K562 (cell line): ENCODE measurements around the gene CSE1L. TPM values are rescaled to one million over a fixed set of nuclear protein-coding genes. Genes with fewer than 3 reads are reported as not detected.

Experiments used
- ASH1L ChIP-seq: fragments of 450-650 bp; IDR thresholded peaks from 2 replicates; pipeline ENCODE4 v1.6.1; 2018; ENCODE audit warnings: borderline replicate concordance, mild to moderate bottlenecking, low read depth; ENCODE audit not compliant: partially characterized antibody
- BHLHE40 ChIP-seq: IDR thresholded peaks from 2 replicates; pipeline ENCODE4 v1.6.1; 2011; ENCODE audit warnings: low read length, improper control_type of control experiment
- HDAC1 ChIP-seq, 2 experiments: fragments of 450-650 bp; IDR thresholded peaks; 2 replicates each; pipeline ENCODE4 v1.6.1; 2016 to 2017; ENCODE audit warnings: inconsistent platforms in 1 of 2, mild to moderate bottlenecking in 1 of 2, moderate library complexity in 1 of 2
- JUN ChIP-seq, 2 experiments: sonication (generic) in 1 of 2; formaldehyde crosslinking in 1 of 2; IDR thresholded peaks; 2 replicates each; pipeline versions ENCODE4 v1.6.1 to v1.8.0; 2012 to 2022; ENCODE audit warnings: borderline replicate concordance in 2 of 2, mild to moderate bottlenecking in 2 of 2, improper control_type of control experiment in 1 of 2, low read depth in 1 of 2, low read length in 1 of 2, missing genetic modification reagents in 1 of 2
- LEF1 ChIP-seq: fragments of 450-650 bp; IDR thresholded peaks from 2 replicates; pipeline ENCODE4 v1.6.1; 2016; ENCODE audit warnings: mild to moderate bottlenecking
- MAZ ChIP-seq, 2 experiments: fragments of 450-650 bp in 1 of 2; sonication (generic) in 1 of 2; formaldehyde crosslinking; IDR thresholded peaks in 1 of 2; conservative IDR thresholded peaks in 1 of 2; 2 replicates each; pipeline versions ENCODE4 v1.4.0 to v1.5.0; 2020; ENCODE audit warnings: mild to moderate bottlenecking in 1 of 2, missing genetic modification reagents in 1 of 2
- NCOA2 ChIP-seq, 2 experiments: fragments of 450-650 bp; IDR thresholded peaks; 2 replicates each; pipeline ENCODE4 v1.6.1; 2018; ENCODE audit warnings: mild to moderate bottlenecking in 2 of 2, moderate library complexity in 1 of 2; ENCODE audit not compliant: partially characterized antibody in 2 of 2
- POLR2H ChIP-seq: IDR thresholded peaks from 2 replicates; pipeline ENCODE4 v1.6.1; 2016; ENCODE audit warnings: missing genetic modification characterization, low read depth, mild to moderate bottlenecking, control low read depth, missing compliant biosample characterization, moderate library complexity
- PRMT5 ChIP-seq: sonication (generic); formaldehyde crosslinking; IDR thresholded peaks from 2 replicates; pipeline ENCODE4 v1.5.0; 2020; ENCODE audit warnings: missing genetic modification reagents
- PRPF4 ChIP-seq: fragments of 200-400 bp; formaldehyde crosslinking; IDR thresholded peaks from one replicate; pipeline ENCODE4 v1.6.1; 2017; ENCODE audit warnings: low read length, low read depth, mild to moderate bottlenecking; ENCODE audit not compliant: insufficient read depth, poor library complexity, severe bottlenecking
- RAD21 ChIP-seq, 2 experiments: fragments of 250-450 bp in 1 of 2; fragments of 450-650 bp in 1 of 2; sonication (Bioruptor Pico) in 1 of 2; formaldehyde crosslinking in 1 of 2; IDR thresholded peaks in 1 of 2; conservative IDR thresholded peaks in 1 of 2; 2 replicates each; pipeline versions ENCODE4 v1.4.0 to v1.8.0; 2020 to 2022; ENCODE audit warnings: mild to moderate bottlenecking in 2 of 2, moderate library complexity in 1 of 2
- RNF2 ChIP-seq: sonication (generic); IDR thresholded peaks from 2 replicates; pipeline ENCODE4 v1.6.1; 2016
- SAFB ChIP-seq: fragments of 200-400 bp; formaldehyde crosslinking; IDR thresholded peaks from 2 replicates; pipeline ENCODE4 v1.6.1; 2017; ENCODE audit warnings: low read depth, low read length, borderline replicate concordance
- SMC3 ChIP-seq: conservative IDR thresholded peaks from 2 replicates; pipeline ENCODE4 v1.6.1; 2011; ENCODE audit warnings: low read depth, low read length, improper control_type of control experiment; ENCODE audit not compliant: insufficient read depth
- TAF7 ChIP-seq: fragments of 450-650 bp; IDR thresholded peaks from 2 replicates; pipeline ENCODE4 v1.6.1; 2016; ENCODE audit warnings: missing genetic modification characterization, missing compliant biosample characterization
- ZNF133 ChIP-seq: fragments of 250-450 bp; sonication (Bioruptor Pico); IDR thresholded peaks from 2 replicates; pipeline ENCODE4 v1.4.0; 2020; ENCODE audit warnings: mild to moderate bottlenecking
- ZNF217 ChIP-seq: sonication (generic); formaldehyde crosslinking; IDR thresholded peaks from 2 replicates; pipeline ENCODE4 v1.8.0; 2022; ENCODE audit warnings: mild to moderate bottlenecking, missing genetic modification reagents
- ZNF707 ChIP-seq: fragments of 250-450 bp; sonication (Bioruptor Pico); conservative IDR thresholded peaks from 2 replicates; pipeline ENCODE4 v1.8.0; 2022; ENCODE audit warnings: inconsistent platforms, mild to moderate bottlenecking, moderate library complexity
- polyA plus RNA-seq, 8 experiments: library from polyadenylated mRNA; depleted of rRNA in 4 of 8; stranded (reverse) in 5 of 8; unstranded in 3 of 8; fragments of >200 nt; fragmentation: Nextera tagmentation in 2 of 8; fragmentation: Illumina TruSeq in 1 of 8; extraction: Ambion mirVana in 2 of 8; extraction: Trizol in 1 of 8; gene quantifications; 2 replicates each; pipeline versions ENCODE4 v1.2.1 to v1.2.3, GENCODE V29; 2011 to 2014; ENCODE audit warnings: inconsistent platforms in 1 of 8, missing spikeins in 1 of 8
- total RNA-seq, 7 experiments: library from RNA; depleted of rRNA in 6 of 7; stranded (reverse); fragments of >200 nt in 6 of 7; fragmentation: Illumina TruSeq in 2 of 7; extraction: Trizol in 2 of 7; gene quantifications; 2 replicates each; pipeline versions ENCODE4 v1.2.1 to v1.2.3, GENCODE V29; 2011 to 2021; ENCODE audit warnings: low replicate concordance in 1 of 7
- TF ChIP-seq, protein P1 (sequence below), 2 experiments: fragments of 200-800 bp in 1 of 2; sonication (Bioruptor generic) in 1 of 2; sonication (generic) in 1 of 2; formaldehyde crosslinking in 1 of 2; IDR thresholded peaks in 1 of 2; conservative IDR thresholded peaks in 1 of 2; 2 replicates each; pipeline versions ENCODE4 v1.5.0 to v1.6.1; 2016 to 2020; ENCODE audit warnings: missing compliant biosample characterization in 1 of 2, missing genetic modification characterization in 1 of 2, missing genetic modification reagents in 1 of 2
- TF ChIP-seq, protein P2 (sequence below), 3 experiments: IDR thresholded peaks in 2 of 3; conservative IDR thresholded peaks in 1 of 3; 2 replicates each; pipeline ENCODE4 v1.5.1; 2011 to 2012; ENCODE audit warnings: low read length in 3 of 3, mild to moderate bottlenecking in 3 of 3, control low read depth in 2 of 3, improper control_type of control experiment in 1 of 3, inconsistent platforms in 1 of 3, low read depth in 1 of 3, mixed read lengths in 1 of 3, moderate library complexity in 1 of 3; ENCODE audit not compliant: insufficient read depth in 2 of 3
- TF ChIP-seq, protein P3 (sequence below): fragments of 250-450 bp; sonication (Bioruptor Pico); IDR thresholded peaks from 2 replicates; pipeline ENCODE4 v1.4.0; 2020; ENCODE audit warnings: mild to moderate bottlenecking, moderate library complexity, borderline replicate concordance

CSE1L gene
- total and polyA plus RNA-seq, 9 of the 15 experiments (the other 6 are each of a cell fraction or from before 2014, with no cell fraction given): 138 to 280 (median 209) TPM

DNA sequence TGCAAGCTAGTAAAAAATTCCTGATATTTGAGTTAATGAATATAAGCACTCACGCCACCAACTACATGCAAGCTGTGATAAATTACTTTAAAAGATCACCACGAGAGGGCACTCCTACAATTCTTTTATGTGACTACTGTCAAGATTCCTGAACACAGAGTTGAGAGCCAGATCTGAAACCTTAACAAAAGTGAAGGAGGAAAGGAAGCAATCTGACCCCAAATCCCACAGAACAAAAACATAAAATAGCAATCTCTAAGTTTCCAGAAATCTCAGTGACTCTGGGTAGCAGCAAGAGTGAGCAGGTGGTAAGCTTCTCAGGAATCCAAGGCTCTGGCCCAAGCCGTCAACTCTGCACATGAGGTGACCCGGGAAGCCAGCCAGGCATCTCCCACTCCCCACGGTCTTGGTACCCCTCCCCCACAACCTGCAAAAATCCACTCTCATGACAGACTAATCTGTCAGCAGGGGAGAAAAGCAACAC is 86.9 kb downstream of the CSE1L start (continued):
- TF ChIP-seq POLR2H (no peak), RAD21 (CRISPR knock-in tag; conservative IDR thresholded peaks at IDR 0.05 in 1 of 2, IDR thresholded peaks at IDR 0.05 in 1 of 2) (peak; percentile 52 to 76), NCOA2 (IDR thresholded peaks at IDR 0.05; ENCODE audit: partially characterized antibody in 2 of 2) (no peak), HDAC1 (IDR thresholded peaks at IDR 0.05) (peak in 1 of 2 experiments; percentile 45; a peak in 2 of 4 replicates), SMC3 (0 out of 2 replicates have a peak, but pooled peaks have one; percentile 37), MAZ (CRISPR knock-in tag; conservative IDR thresholded peaks at IDR 0.05 in 1 of 2, IDR thresholded peaks at IDR 0.05 in 1 of 2) (no peak), PRMT5 (CRISPR knock-in tag) (no peak), TAF7 (tag) (no peak), RNF2 (no peak), JUN (IDR thresholded peaks at IDR 0.05; ENCODE audit: borderline replicate concordance, low read depth, low read length) (no peak), JUN (CRISPR knock-in tag; IDR thresholded peaks at IDR 0.05; ENCODE audit: borderline replicate concordance) (no peak), LEF1 (no peak), ZNF133 (CRISPR knock-in tag) (no peak), SAFB (no peak), ASH1L (no peak), PRPF4 (no peak), BHLHE40 (no peak), ZNF707 (CRISPR knock-in tag) (no peak), ZNF217 (CRISPR knock-in tag) (no peak)
- TF ChIP-seq, protein P1, sequence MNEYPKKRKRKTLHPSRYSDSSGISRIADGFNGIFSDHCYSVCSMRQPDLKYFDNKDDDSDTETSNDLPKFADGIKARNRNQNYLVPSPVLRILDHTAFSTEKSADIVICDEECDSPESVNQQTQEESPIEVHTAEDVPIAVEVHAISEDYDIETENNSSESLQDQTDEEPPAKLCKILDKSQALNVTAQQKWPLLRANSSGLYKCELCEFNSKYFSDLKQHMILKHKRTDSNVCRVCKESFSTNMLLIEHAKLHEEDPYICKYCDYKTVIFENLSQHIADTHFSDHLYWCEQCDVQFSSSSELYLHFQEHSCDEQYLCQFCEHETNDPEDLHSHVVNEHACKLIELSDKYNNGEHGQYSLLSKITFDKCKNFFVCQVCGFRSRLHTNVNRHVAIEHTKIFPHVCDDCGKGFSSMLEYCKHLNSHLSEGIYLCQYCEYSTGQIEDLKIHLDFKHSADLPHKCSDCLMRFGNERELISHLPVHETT (CRISPR knock-in tag; conservative IDR thresholded peaks at IDR 0.05 in 1 of 2, IDR thresholded peaks at IDR 0.05 in 1 of 2): no peak
- TF ChIP-seq, protein P2, sequence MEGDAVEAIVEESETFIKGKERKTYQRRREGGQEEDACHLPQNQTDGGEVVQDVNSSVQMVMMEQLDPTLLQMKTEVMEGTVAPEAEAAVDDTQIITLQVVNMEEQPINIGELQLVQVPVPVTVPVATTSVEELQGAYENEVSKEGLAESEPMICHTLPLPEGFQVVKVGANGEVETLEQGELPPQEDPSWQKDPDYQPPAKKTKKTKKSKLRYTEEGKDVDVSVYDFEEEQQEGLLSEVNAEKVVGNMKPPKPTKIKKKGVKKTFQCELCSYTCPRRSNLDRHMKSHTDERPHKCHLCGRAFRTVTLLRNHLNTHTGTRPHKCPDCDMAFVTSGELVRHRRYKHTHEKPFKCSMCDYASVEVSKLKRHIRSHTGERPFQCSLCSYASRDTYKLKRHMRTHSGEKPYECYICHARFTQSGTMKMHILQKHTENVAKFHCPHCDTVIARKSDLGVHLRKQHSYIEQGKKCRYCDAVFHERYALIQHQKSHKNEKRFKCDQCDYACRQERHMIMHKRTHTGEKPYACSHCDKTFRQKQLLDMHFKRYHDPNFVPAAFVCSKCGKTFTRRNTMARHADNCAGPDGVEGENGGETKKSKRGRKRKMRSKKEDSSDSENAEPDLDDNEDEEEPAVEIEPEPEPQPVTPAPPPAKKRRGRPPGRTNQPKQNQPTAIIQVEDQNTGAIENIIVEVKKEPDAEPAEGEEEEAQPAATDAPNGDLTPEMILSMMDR (IDR thresholded peaks at IDR 0.05 in 2 of 3, conservative IDR thresholded peaks at IDR 0.05 in 1 of 3; ENCODE audit: insufficient read depth in 2 of 3, low read depth in 1 of 3, low read length in 3 of 3): peak; percentile 52 to 70 (median 52); a peak in 5 of 6 replicates
- TF ChIP-seq, protein P3, sequence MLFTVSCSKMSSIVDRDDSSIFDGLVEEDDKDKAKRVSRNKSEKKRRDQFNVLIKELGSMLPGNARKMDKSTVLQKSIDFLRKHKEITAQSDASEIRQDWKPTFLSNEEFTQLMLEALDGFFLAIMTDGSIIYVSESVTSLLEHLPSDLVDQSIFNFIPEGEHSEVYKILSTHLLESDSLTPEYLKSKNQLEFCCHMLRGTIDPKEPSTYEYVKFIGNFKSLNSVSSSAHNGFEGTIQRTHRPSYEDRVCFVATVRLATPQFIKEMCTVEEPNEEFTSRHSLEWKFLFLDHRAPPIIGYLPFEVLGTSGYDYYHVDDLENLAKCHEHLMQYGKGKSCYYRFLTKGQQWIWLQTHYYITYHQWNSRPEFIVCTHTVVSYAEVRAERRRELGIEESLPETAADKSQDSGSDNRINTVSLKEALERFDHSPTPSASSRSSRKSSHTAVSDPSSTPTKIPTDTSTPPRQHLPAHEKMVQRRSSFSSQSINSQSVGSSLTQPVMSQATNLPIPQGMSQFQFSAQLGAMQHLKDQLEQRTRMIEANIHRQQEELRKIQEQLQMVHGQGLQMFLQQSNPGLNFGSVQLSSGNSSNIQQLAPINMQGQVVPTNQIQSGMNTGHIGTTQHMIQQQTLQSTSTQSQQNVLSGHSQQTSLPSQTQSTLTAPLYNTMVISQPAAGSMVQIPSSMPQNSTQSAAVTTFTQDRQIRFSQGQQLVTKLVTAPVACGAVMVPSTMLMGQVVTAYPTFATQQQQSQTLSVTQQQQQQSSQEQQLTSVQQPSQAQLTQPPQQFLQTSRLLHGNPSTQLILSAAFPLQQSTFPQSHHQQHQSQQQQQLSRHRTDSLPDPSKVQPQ (CRISPR knock-in tag): no peak
